GM18868 (cell line): ENCODE measurements around the gene MAN2A2.
A peak's percentile ranks its signal among the peaks of the same experiment; 100 is the strongest.

Experiments used
- ATAC-seq: cut with Tn5 transposase; IDR thresholded peaks from one replicate; pipeline ENCODE4 v1.9.1; 2021; ENCODE audit warnings: mild to moderate bottlenecking, moderate library complexity; ENCODE audit not compliant: unreplicated experiment

MAN2A2 gene

GRCh38 chr15:90883526-90883975 lies 19.6 kb upstream of the MAN2A2 start:
- ATAC-seq: no peak

GRCh38 chr15:90883976-90884718 lies 19.0 kb upstream of the MAN2A2 start, which contains the start of gene FES:
Gene FES, plus strand, starts transcription at chr15:90884504. Its CDS starts 542 bp downstream, at chr15:90885046.
- no peak for ATAC-seq

GRCh38 chr15:90884719-90885431 lies 18.2 kb upstream of the MAN2A2 start:
- no peak for ATAC-seq

GRCh38 chr15:90885432-90886290 lies 17.4 kb upstream of the MAN2A2 start:
- ATAC-seq: no peak

GRCh38 chr15:90886291-90886614 lies 16.8 kb upstream of the MAN2A2 start:
- ATAC-seq: no peak

GRCh38 chr15:90887037-90887481 lies 16.0 kb upstream of the MAN2A2 start:
- ATAC-seq: no peak

- no peak for ATAC-seq
These were observed 13.8 kb upstream of the MAN2A2 start for GRCh38 chr15:90889313-90889730.

GRCh38 chr15:90889736-90890456 lies 13.2 kb upstream of the MAN2A2 start:
- ATAC-seq: no peak

- no peak for ATAC-seq
These were observed 12.3 kb upstream of the MAN2A2 start for GRCh38 chr15:90890839-90891238.

GRCh38 chr15:90891346-90891949 lies 11.7 kb upstream of the MAN2A2 start:
- no peak for ATAC-seq

- ATAC-seq: no peak
These were observed 11.1 kb upstream of the MAN2A2 start for GRCh38 chr15:90892023-90892422.

- no peak for ATAC-seq
These were observed 10.5 kb upstream of the MAN2A2 start for GRCh38 chr15:90892498-90893174.

- ATAC-seq: no peak
These were observed 9.7 kb upstream of the MAN2A2 start for GRCh38 chr15:90893175-90894090.

GRCh38 chr15:90895571-90896117 lies 7.5 kb upstream of the MAN2A2 start:
- ATAC-seq: no peak

- ATAC-seq: peak; percentile 53
These were observed 5.9 kb upstream of the MAN2A2 start for GRCh38 chr15:90897131-90897655.

GRCh38 chr15:90901175-90902039 lies 1.7 kb upstream of the MAN2A2 start:
- ATAC-seq: no peak
